Lower lobe of right lung (tissue), 2 donors: ENCODE results near the gene B4GALNT1. TPM values are rescaled to one million over a fixed set of nuclear protein-coding genes. Genes with fewer than 3 reads are reported as not detected.
"Not testable (repeated sequence)": the region's sequence is repeated elsewhere in the genome, so short reads cannot be mapped to it uniquely, and the experiment has no call there.

Source experiments
- ATAC-seq, 2 donors: fragments of 200-7000 bp; cut with Tn5 transposase; one replicate each; pipeline ENCODE4 v1.9.1; 2020 to 2022; ENCODE audit warnings: mild to moderate bottlenecking in 2 of 2, moderate library complexity in 2 of 2
- DNase-seq: peaks from one replicate; pipeline ENCODE4 v3.0.0-alpha.2; 2020
- H3K27ac ChIP-seq: fragments of 200-600 bp; one replicate; pipeline ENCODE4 v1.8.0; 2022
- H3K27me3 ChIP-seq: fragments of 200-600 bp; one replicate; pipeline ENCODE4 v1.8.0; 2022; ENCODE audit warnings: low read depth
- H3K36me3 ChIP-seq: fragments of 200-600 bp; one replicate; pipeline ENCODE4 v1.8.0; 2022; ENCODE audit warnings: mild to moderate bottlenecking
- H3K4me1 ChIP-seq: fragments of 200-600 bp; one replicate; pipeline ENCODE4 v1.8.0; 2022
- H3K4me3 ChIP-seq: fragments of 200-600 bp; one replicate; pipeline ENCODE4 v1.8.0; 2022; ENCODE audit warnings: mild to moderate bottlenecking
- H3K9me3 ChIP-seq: fragments of 200-600 bp; one replicate; pipeline ENCODE4 v1.8.0; 2022
- CTCF ChIP-seq: fragments of 200-600 bp; IDR thresholded peaks from one replicate; pipeline ENCODE4 v1.8.0; 2022; ENCODE audit warnings: antibody characterized with exemption, mild to moderate bottlenecking
- intact Hi-C: fragments of 100-400 bp; cut with DNase I; formaldehyde crosslinking; loops from one replicate; pipeline ENCODE4 v1.11.0; 2022
- long read RNA-seq: library from polyadenylated mRNA; unstranded; transcript quantifications from one replicate; pipeline ENCODE4 v2.0.0, GENCODE V29; 2021
- total RNA-seq: library from RNA; stranded (reverse); fragmentation: NEBNext Ultra II Directional; extraction: Animal tissue kit (Norgen Biotek cat#: 25700); gene quantifications from one replicate; pipeline ENCODE4 v1.2.1, GENCODE V29; 2021
- donor health status: DM: no; HTN: yes; CAD: no; lungs with severe emphysema.

Gene B4GALNT1
- total RNA-seq = 0.89 TPM
- long read RNA-seq, partial matches to known transcripts = 2 of 4 reads
- long read RNA-seq, other reads (novel, unspliced or antisense) = 0 of 4 reads

DNA sequence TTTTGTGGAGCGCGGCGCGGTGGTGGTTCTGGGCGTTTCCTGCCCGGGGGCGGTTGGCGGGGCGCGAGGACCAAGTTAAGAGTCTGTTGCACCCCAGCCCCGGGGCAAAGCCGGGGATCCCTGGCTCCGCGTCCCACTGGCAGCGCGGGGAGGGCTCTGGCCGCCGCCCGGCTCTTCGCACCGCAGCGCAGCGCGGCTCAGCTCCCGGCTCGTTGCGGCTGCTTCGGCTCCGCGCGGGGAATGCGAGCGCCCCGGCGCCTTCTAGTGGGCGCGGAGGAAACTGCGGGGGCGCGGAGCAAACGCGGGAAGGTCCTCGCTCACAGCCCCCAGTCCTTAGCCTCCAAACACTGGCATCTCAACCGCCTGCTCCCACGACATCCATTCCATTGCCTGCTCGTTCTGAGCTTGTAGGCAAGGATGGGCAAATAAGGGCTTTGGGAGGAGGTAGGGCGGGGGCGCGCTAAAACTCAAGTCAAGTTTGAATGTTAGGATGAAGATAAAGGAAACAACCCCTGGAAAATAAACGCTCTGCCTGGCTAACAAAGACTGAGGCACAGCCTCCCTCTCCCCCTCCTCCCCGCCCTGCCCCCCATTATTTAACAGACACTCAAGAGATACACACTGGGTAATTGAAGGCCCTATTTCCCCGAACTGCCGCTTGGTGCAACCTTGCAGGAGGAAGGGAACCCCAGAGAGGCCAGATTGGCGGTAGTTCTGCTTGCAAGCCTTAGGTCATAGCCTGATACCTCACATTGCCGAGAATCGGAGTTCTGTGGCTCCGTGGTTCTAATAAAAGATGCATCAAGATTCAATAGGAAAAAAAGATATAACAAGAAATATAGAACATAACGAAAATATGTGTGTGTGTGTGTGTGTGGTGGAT lies at the start of gene B4GALNT1:
Gene B4GALNT1, minus strand, starts transcription at position 244 of the 883 bp plus-strand sequence. CDS start 1,069 bp downstream, outside the sequence.
- Histone ChIP-seq H3K27me3 (peaks cover 57% of the 10 kb centered on the region), H3K4me3 (peak within 1 kb of the TSS; percentile 65), H3K9me3 (no peaks in the 10 kb centered on the region), H3K36me3 (no peaks in the 10 kb centered on the region), H3K27ac (no peak within 1 kb of the TSS), H3K4me1 (peaks cover 18% of the 10 kb centered on the region)
- DNase-seq (peak; percentile 71), ATAC-seq (peak; percentile 92 to 96)
- intact Hi-C loops = loop anchor here (10.0 kb wide), 1 partner anchor 48 kb away; no protein-coding TSS in a partner anchor
- peak; percentile 94 for TF ChIP-seq CTCF

- Histone ChIP-seq H3K9me3 (no peaks in the 10 kb centered on the region), H3K4me1 (no peaks in the 10 kb centered on the region), H3K27ac (no peak overlapping the region), H3K27me3 (no peaks in the 10 kb centered on the region), H3K4me3 (no peak overlapping the region), H3K36me3 (no peaks in the 10 kb centered on the region)
- intact Hi-C loops = no loop called here
- DNase-seq (no peak), ATAC-seq (no peak)
- TF ChIP-seq CTCF = no peak
Measured at GRCh38 chr12:57679697-57680096, 46.7 kb upstream of the B4GALNT1 start.

GRCh38 chr12:57677947-57678346 lies 44.9 kb upstream of the B4GALNT1 start:
- ATAC-seq, H3K27me3 ChIP-seq, H3K4me3 ChIP-seq, DNase-seq, H3K4me1 ChIP-seq, H3K9me3 ChIP-seq, intact Hi-C loops, H3K27ac ChIP-seq, H3K36me3 ChIP-seq: not testable (repeated sequence)

DNA sequence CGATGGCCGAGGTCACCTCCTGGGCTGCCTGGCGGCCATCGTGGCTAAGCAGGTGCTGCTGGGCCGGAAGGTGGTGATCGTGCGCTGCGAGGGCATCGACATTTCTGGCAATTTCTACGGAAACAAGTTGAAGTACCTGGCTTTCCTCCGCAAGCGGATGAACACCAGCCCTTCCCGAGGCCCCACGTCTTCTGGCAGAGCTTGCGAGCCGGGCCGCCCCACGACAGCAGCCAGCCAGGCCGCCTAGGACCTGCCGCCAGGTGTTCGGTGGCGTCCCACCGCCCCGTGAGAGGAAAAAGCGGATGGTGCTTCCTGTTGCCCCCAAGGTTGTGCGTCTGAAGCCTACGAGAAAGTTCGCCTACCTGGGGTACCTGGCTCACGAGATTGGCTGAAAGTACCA lies 41.7 kb upstream of the B4GALNT1 start:
- no peaks in the 10 kb centered on the region for H3K9me3 ChIP-seq
- H3K27ac ChIP-seq = no peak overlapping the region
- H3K4me1 ChIP-seq = no peaks in the 10 kb centered on the region
- H3K27me3 ChIP-seq = peaks cover under 1% of the 10 kb centered on the region
- ATAC-seq (no peak), DNase-seq (no peak)
- H3K4me3 ChIP-seq = no peak overlapping the region
- intact Hi-C loops = no loop called here
- TF ChIP-seq CTCF = no peak
- H3K36me3 ChIP-seq = no peaks in the 10 kb centered on the region

- no peaks in the 10 kb centered on the region for H3K9me3 ChIP-seq
- no peak overlapping the region for H3K27ac ChIP-seq
- no peak overlapping the region for H3K4me3 ChIP-seq
- H3K27me3 ChIP-seq = peaks cover 5% of the 10 kb centered on the region
- H3K36me3 ChIP-seq = no peaks in the 10 kb centered on the region
- no peaks in the 10 kb centered on the region for H3K4me1 ChIP-seq
- TF ChIP-seq CTCF = no peak
- intact Hi-C loops = no loop called here
- no peak for DNase-seq
- ATAC-seq = no peak
Measured at GRCh38 chr12:57672801-57673200, 39.8 kb upstream of the B4GALNT1 start.

DNA sequence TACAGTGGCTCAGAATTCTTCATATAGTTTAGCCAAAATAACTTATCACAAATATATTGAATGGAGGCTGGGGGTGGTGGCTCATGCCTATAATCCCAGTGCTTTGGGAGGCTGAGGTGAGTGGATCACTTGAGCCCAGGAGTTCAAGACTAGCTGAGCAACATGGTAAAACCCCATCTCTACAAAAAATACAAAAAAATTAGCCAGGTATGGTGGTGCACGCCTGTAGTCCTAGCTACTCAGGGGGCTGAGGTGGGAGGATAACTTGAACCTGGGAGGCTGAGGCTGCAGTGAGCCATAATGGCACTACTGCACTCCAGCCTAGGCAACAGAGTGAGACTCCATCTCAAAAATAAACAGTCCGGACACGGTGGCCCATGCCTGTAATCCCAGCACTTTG lies 38.8 kb upstream of the B4GALNT1 start:
- intact Hi-C loops, H3K4me3 ChIP-seq, H3K9me3 ChIP-seq, H3K36me3 ChIP-seq, H3K27me3 ChIP-seq, H3K27ac ChIP-seq, DNase-seq, H3K4me1 ChIP-seq, ATAC-seq: not testable (repeated sequence)

- ATAC-seq, H3K4me3 ChIP-seq, H3K4me1 ChIP-seq, H3K9me3 ChIP-seq, H3K27ac ChIP-seq, intact Hi-C loops, H3K27me3 ChIP-seq, DNase-seq, H3K36me3 ChIP-seq: not testable (repeated sequence)
Measured at GRCh38 chr12:57669691-57670090, 36.7 kb upstream of the B4GALNT1 start.
